Measurements from ENCODE around the gene MEIOC.

MEIOC gene

GRCh38 chr17:44719444-44719843 is 63.2 kb downstream of the MEIOC start:
- no peak for DNase-seq

GRCh38 chr17:44722254-44722653 is 66.0 kb downstream of the MEIOC start:
- no peak for DNase-seq

All from fibroblast of skin of right quadriceps (primary cell).